Lower lobe of right lung (tissue), 2 donors: ENCODE data around the gene FGF21. TPM values are rescaled to one million over a fixed set of nuclear protein-coding genes. Genes with fewer than 3 reads are reported as not detected.
A peak's percentile ranks its signal among the peaks of the same experiment; 100 is the strongest.

Experiments used
- ATAC-seq, 2 donors: fragments of 200-7000 bp; cut with Tn5 transposase; one replicate each; pipeline ENCODE4 v1.9.1; 2020 to 2022; ENCODE audit warnings: mild to moderate bottlenecking in 2 of 2, moderate library complexity in 2 of 2
- DNase-seq: peaks from one replicate; pipeline ENCODE4 v3.0.0-alpha.2; 2020
- H3K27ac ChIP-seq: fragments of 200-600 bp; one replicate; pipeline ENCODE4 v1.8.0; 2022
- H3K27me3 ChIP-seq: fragments of 200-600 bp; one replicate; pipeline ENCODE4 v1.8.0; 2022; ENCODE audit warnings: low read depth
- H3K36me3 ChIP-seq: fragments of 200-600 bp; one replicate; pipeline ENCODE4 v1.8.0; 2022; ENCODE audit warnings: mild to moderate bottlenecking
- H3K4me1 ChIP-seq: fragments of 200-600 bp; one replicate; pipeline ENCODE4 v1.8.0; 2022
- H3K4me3 ChIP-seq: fragments of 200-600 bp; one replicate; pipeline ENCODE4 v1.8.0; 2022; ENCODE audit warnings: mild to moderate bottlenecking
- H3K9me3 ChIP-seq: fragments of 200-600 bp; one replicate; pipeline ENCODE4 v1.8.0; 2022
- CTCF ChIP-seq: fragments of 200-600 bp; IDR thresholded peaks from one replicate; pipeline ENCODE4 v1.8.0; 2022; ENCODE audit warnings: antibody characterized with exemption, mild to moderate bottlenecking
- intact Hi-C: fragments of 100-400 bp; cut with DNase I; formaldehyde crosslinking; loops from one replicate; pipeline ENCODE4 v1.11.0; 2022
- total RNA-seq: library from RNA; stranded (reverse); fragmentation: NEBNext Ultra II Directional; extraction: Animal tissue kit (Norgen Biotek cat#: 25700); gene quantifications from one replicate; pipeline ENCODE4 v1.2.1, GENCODE V29; 2021
- donor health status: DM: no; HTN: yes; CAD: no; lungs with severe emphysema.

The FGF21 gene
- total RNA-seq, 1 donor from 2014 or later: not detected

DNA sequence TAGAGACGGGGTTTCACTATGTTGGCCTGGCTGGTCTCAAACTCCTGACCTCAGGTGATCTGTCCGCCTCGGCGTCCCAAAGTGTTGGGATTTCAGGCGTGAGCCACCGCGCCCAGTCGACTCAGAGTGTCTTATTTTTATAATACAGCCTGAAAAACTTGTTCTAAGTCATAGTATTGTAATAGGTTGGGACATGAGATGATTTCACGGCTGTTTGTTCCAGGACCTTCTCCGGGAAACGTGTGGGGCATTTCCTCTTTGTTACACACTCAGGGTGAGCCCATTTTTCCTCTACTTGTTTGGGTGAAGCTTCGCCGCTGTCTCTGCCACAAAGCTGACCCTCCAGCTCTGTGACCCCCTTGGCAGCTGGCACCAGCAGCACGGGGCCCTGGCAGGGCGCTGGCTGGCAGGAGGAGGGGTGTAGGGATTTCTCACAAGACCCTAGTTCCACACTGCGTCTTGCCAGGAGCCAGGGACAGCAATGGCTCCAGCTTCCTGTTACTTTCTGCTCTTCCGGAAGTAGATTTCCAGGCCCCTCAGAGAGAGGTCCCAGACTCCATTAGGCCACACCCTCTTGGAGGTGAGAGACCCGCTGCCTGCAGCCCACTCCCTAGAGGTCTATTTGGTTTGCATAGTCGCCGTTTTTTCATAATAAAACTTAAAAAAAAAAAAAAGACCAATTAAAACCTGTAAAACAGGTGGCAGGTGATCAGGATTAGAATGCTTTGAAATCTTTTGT lies 15.6 kb downstream of the FGF21 start:
- no peak overlapping the region for H3K4me3 ChIP-seq
- H3K27me3 ChIP-seq: no peaks in the 10 kb centered on the region
- H3K9me3 ChIP-seq: no peaks in the 10 kb centered on the region
- no peak for DNase-seq
- no peak for TF ChIP-seq CTCF
- no peak for ATAC-seq
- intact Hi-C loops: no loop called here
- H3K4me1 ChIP-seq: peaks cover 12% of the 10 kb centered on the region
- H3K27ac ChIP-seq: peak overlapping the region; percentile 18
- no peaks in the 10 kb centered on the region for H3K36me3 ChIP-seq

DNA sequence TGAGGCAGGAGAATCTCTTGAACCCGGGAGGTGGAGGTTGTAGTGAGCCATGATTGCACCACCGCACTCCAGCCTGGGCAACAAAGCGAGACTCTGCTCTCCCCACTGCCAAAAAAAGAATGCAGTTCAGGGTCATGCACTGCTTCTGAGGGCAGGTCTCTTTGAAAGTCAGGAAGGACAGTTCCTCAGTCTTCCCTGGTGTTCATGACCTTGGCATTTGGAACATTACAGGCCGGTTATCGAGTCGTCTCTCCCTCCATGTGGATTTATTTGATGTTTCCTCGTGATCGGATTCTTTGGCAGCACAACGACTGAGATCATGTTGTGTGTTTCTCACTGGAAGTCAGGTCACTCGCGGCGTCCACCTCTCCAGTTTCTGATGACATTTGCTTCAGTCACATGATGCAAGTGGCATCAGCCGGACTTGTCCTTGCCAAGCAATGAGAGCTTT lies 17.2 kb downstream of the FGF21 start:
- Histone ChIP-seq H3K4me1 (peaks cover 12% of the 10 kb centered on the region), H3K9me3 (no peaks in the 10 kb centered on the region), H3K36me3 (no peaks in the 10 kb centered on the region), H3K27me3 (no peaks in the 10 kb centered on the region), H3K27ac (no peak overlapping the region), H3K4me3 (no peak overlapping the region)
- TF ChIP-seq CTCF: no peak
- peak; percentile 39 to 66 for ATAC-seq
- intact Hi-C loops: no loop called here
- no peak for DNase-seq

GRCh38 chr19:48777139-48777538 lies 21.8 kb downstream of the FGF21 start:
- no peak for ATAC-seq
- no peak overlapping the region for H3K4me3 ChIP-seq
- TF ChIP-seq CTCF: no peak
- no peaks in the 10 kb centered on the region for H3K36me3 ChIP-seq
- intact Hi-C loops: no loop called here
- no peak for DNase-seq
- H3K9me3 ChIP-seq: no peaks in the 10 kb centered on the region
- H3K4me1 ChIP-seq: peaks cover 12% of the 10 kb centered on the region
- no peak overlapping the region for H3K27ac ChIP-seq
- no peaks in the 10 kb centered on the region for H3K27me3 ChIP-seq

GRCh38 chr19:48777720-48778119 lies 22.4 kb downstream of the FGF21 start:
- no peak overlapping the region for H3K4me3 ChIP-seq
- H3K36me3 ChIP-seq: no peaks in the 10 kb centered on the region
- ATAC-seq (no peak), DNase-seq (no peak)
- intact Hi-C loops: no loop called here
- H3K27ac ChIP-seq: no peak overlapping the region
- no peaks in the 10 kb centered on the region for H3K27me3 ChIP-seq
- no peak for TF ChIP-seq CTCF
- no peaks in the 10 kb centered on the region for H3K9me3 ChIP-seq
- peaks cover 18% of the 10 kb centered on the region for H3K4me1 ChIP-seq

DNA sequence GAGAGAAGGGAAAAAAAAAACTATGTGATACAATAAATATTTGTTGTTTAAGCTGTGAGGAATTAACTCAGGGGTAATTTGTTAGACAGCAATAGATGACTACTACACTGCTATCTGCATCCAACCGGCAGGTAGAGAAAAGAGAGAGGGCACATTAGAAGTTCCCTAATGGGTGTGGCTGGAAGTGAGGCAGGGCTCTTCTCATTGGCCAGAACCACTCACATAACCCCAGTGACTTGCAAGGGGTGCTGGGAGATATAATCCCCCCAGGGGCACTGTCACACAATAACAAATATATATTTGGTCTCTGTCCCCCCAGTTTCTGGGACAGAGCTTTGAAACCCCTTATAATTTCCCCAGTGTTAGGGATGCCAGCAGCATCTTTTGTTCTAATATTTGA lies 24.3 kb downstream of the FGF21 start:
- TF ChIP-seq CTCF: no peak
- Histone ChIP-seq H3K4me1 (peaks cover 20% of the 10 kb centered on the region), H3K4me3 (no peak overlapping the region), H3K36me3 (no peaks in the 10 kb centered on the region), H3K9me3 (no peaks in the 10 kb centered on the region), H3K27ac (no peak overlapping the region), H3K27me3 (no peaks in the 10 kb centered on the region)
- DNase-seq (no peak), ATAC-seq (no peak)
- intact Hi-C loops: no loop called here
